Measurements from ENCODE around the gene FTH1. TPM values are rescaled to one million over a fixed set of nuclear protein-coding genes. Genes with fewer than 3 reads are reported as not detected.
A peak's percentile ranks its signal among the peaks of the same experiment; 100 is the strongest.

The FTH1 gene
- total RNA-seq, 6 donors from 2014 or later: 2,996 to 4,693 (median 4,496) TPM

GRCh38 chr11:61914471-61915171 lies 52.8 kb downstream of the FTH1 start:
- no peaks in the 10 kb centered on the region for H3K9me3 ChIP-seq
- no peaks in the 10 kb centered on the region for H3K36me3 ChIP-seq
- no peak overlapping the region for H3K4me3 ChIP-seq
- WGBS, 2 donors: 93 to 94% methylated on average over 7 of the region's 7 CpGs
- no peak overlapping the region for H3K27ac ChIP-seq
- ATAC-seq (ENCODE audit: low FRiP score in 2 of 2): no peak
- peaks cover 11 to 34% (median 20%) of the 10 kb centered on the region in 4 donors for H3K4me1 ChIP-seq
- TF ChIP-seq POLR2AphosphoS5 (IDR thresholded peaks at IDR 0.05) (no peak), POLR2A (IDR thresholded peaks at IDR 0.05) (no peak)
- peaks cover 0 to 8% (median 3%) of the 10 kb centered on the region in 4 donors for H3K27me3 ChIP-seq
- peak in 1 of 2 donors; percentile 16 for DNase-seq

Small RNA genes lying within 50 kb of the gene (small RNA-seq; reads per million reads assigned to genes)
- gene RNU6-1243P: 0 reads per million in 4 donors

Other genes starting within 250 kb of the FTH1 start
- gene MYRF, start 215.0 kb downstream of the FTH1 start, total RNA-seq: 100 to 1,000 TPM in 1 of 6 donors, 10 to 100 TPM in 5; 32.5 to 147 (median 50.7) TPM
- 100 to 1,000 TPM in 1 of 6 donors, 10 to 100 TPM in 4, 1 to 10 TPM in 1; 8.4 to 106 (median 34.9) TPM for gene TMEM258, start 175.0 kb downstream of the FTH1 start, total RNA-seq
- gene FEN1, start 174.7 kb downstream of the FTH1 start, total RNA-seq: 1 to 10 TPM; 6.0 to 9.1 (median 7.0) TPM
- 10 to 100 TPM; 38.8 to 63.7 (median 53.2) TPM for gene FADS1, start 150.6 kb downstream of the FTH1 start, total RNA-seq
- gene FADS2, start 139.3 kb downstream of the FTH1 start, total RNA-seq: 10 to 100 TPM; 13.5 to 92.5 (median 50.7) TPM
- 100 to 1,000 TPM in 3 of 6 donors, 10 to 100 TPM in 3; 34.4 to 138 (median 106) TPM for gene FADS3, start 76.1 kb downstream of the FTH1 start, total RNA-seq
- gene RAB3IL1, start 50.1 kb downstream of the FTH1 start, total RNA-seq: 10 to 100 TPM in 3 of 6 donors, 1 to 10 TPM in 3; 4.4 to 20.7 (median 10.0) TPM
- gene BEST1, start 17.3 kb downstream of the FTH1 start, total RNA-seq: 10 to 100 TPM in 3 of 6 donors, 1 to 10 TPM in 3; 6.5 to 18.9 (median 10.4) TPM
- gene INCENP, start 156.4 kb upstream of the FTH1 start, total RNA-seq: 10 to 100 TPM; 11.9 to 44.0 (median 19.7) TPM
- gene SCGB1D1, start 222.6 kb upstream of the FTH1 start, total RNA-seq: not detected
- gene SCGB2A1, start 241.0 kb upstream of the FTH1 start, total RNA-seq: 1 to 10 TPM in 4 of 6 donors, not detected in 2; 2.0 to 4.3 (median 2.4) TPM

Measured in upper lobe of left lung (tissue), 6 donors.